Activated CD4-positive, alpha-beta T cell treated with anti-CD3 and anti-CD28 coated beads, Interleukin-2, Interleukin-4, amounts not matched to agents 100 ng/mL and 50 ng/mL, durations not matched to agents 16 hours and 8 hours (primary cell): ENCODE data around the gene PCED1B.

ENCODE experiments used
- DNase-seq: peaks from one replicate; pipeline ENCODE4 v3.0.0-alpha.2; 2020; ENCODE audit warnings: low spot score

PCED1B gene

GRCh38 chr12:47067771-47068431 is 11.5 kb upstream of the PCED1B start:
- DNase-seq, result no peak

GRCh38 chr12:47068539-47068938 is 10.9 kb upstream of the PCED1B start:
- no peak for DNase-seq

GRCh38 chr12:47070310-47070709 is 9.1 kb upstream of the PCED1B start:
- no peak for DNase-seq

DNA sequence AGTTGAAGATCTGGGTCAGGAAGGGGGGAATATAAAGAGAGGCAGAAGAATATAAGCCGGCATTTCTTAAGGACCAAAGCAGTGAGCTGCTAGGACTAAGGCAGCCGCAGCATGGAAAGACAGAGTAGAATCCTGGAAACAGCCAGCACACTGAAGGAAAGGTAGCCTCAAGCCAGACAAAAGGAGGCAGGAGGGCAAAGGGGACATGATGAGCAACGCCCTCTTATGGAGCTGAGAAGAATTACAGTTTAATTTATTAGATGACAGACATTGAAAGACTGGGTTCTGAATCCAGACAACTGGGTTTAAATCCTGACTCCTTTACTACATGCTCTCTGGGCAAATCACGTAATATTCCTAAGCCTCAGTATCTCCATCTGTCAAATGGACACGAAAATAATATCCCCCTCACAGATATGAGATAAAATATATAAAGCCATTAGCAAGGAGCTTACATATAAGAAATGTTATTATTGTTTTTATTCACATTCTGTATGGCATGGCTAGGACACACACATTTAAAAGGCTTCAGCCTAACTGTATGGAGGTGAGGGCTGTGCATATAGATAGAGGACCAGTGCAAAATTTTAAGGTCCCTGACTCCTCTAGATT is 8.1 kb upstream of the PCED1B start:
- no peak for DNase-seq

- no peak for DNase-seq
Measured at GRCh38 chr12:47073951-47074350, 5.5 kb upstream of the PCED1B start.

- DNase-seq, result no peak
Measured at GRCh38 chr12:47074757-47075156, 4.7 kb upstream of the PCED1B start.

- no peak for DNase-seq
Measured at GRCh38 chr12:47075192-47076084, 4.0 kb upstream of the PCED1B start.

- no peak for DNase-seq
Measured at GRCh38 chr12:47077206-47078085, 2.0 kb upstream of the PCED1B start.

DNA sequence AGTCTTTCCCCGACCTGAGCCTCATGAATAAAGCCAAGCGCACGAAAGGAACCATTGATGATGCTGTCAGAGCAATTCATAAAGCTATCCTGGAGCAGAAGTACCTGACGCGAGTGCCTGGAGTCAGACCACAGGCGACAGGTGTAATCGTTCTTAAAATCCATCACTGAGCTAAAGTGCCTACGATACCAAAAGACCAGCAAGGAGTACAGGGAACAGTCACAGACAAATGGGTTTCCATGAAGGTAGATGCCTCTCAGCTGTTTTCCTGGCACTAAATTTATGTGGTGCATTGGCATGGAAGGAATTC is 1.4 kb upstream of the PCED1B start:
- DNase-seq, result no peak

GRCh38 chr12:47078733-47079467 is 521 bp upstream of the PCED1B start:
- peak; percentile 30 for DNase-seq

DNA sequence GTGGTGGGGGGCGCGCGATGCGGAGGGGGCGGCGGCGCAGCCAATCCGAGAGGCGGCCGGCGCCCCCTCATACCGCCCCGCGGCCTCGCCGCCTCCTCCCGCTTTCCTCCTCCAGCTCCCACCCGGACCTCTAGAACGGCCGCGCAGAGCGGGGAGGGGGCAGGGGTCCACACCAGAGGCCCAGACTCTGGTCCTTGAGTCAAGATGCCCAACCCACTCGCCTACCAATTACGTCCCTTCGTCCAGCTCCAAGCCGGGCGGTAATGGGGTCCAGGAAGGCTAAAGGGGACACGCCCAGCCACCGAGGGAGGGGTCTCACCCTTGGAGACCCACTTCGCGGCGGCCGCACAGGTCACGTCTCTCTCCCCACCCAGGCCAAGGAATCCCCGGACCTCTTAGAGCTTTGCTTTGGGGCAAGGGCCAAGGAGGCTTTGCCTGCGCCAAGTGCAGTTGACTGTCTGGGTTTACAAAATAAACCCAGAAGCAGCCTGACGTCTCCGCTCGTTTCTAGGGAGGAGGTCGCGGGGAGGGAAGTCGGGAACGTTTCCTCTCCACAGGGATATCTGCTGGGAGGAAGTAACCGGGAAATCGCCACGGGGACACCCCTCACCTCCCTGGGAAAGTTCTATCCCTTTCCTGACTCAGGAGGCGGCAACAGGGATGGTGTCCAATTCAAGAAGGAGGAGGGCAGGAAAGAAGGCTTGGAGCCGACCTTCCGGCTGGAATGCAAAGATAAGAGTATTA is 732 bp downstream of the PCED1B start:
- DNase-seq, result no peak

DNA sequence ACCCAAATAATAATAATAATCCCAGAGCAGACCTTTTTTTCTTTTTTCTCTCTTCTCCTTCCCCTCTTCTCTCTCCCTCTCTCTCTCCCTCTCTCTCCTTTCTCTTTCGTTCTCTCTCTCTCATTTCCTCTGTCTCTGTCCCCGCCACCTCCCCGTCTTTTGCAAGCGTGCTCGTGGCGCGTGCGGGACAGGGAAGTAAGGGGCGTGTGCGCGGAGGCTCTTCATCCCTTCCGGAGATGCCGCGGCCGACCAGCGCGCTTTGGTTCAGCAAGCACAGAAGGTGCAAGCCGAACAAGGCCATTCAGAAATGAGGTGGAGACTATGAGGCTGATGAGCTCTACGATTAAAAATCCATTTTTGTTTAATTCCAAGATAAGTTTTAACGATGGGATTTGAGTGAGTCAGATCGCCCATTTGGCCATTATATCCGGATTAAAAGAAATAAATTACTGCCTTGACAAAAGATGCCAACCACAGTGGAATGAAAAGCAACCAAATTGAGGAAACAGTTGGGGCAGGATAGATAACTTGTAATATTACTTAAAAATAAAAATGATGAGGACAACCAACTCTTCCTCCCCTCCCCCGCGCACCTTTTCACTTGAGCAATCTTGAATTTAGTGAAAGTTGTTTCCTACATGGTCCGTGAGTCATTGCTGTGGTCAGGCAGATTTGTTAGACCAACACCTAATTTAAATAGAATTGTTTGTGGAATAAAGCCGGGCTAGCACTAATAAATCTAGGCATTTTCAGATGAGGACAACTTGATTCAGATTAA is 1.5 kb downstream of the PCED1B start:
- DNase-seq, result peak; percentile 63

DNA sequence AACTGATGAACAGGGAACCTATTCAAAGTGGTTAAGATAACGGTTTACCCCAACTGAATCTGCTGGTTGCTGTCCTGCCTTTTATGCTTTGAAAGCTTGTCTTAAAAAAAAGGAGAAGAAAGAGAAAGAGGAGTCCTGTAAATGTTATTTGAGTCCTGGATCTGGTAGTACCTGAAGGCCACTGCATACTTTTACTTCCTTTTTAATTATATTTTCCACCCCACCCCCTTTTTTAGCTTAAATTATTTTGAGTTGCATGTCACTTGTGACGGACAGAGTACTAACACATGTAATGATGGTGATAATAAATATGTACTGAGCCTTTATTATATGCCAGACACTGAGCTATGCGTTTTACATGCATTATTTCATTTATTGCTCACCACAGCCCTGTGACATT is 2.9 kb downstream of the PCED1B start:
- no peak for DNase-seq

DNA sequence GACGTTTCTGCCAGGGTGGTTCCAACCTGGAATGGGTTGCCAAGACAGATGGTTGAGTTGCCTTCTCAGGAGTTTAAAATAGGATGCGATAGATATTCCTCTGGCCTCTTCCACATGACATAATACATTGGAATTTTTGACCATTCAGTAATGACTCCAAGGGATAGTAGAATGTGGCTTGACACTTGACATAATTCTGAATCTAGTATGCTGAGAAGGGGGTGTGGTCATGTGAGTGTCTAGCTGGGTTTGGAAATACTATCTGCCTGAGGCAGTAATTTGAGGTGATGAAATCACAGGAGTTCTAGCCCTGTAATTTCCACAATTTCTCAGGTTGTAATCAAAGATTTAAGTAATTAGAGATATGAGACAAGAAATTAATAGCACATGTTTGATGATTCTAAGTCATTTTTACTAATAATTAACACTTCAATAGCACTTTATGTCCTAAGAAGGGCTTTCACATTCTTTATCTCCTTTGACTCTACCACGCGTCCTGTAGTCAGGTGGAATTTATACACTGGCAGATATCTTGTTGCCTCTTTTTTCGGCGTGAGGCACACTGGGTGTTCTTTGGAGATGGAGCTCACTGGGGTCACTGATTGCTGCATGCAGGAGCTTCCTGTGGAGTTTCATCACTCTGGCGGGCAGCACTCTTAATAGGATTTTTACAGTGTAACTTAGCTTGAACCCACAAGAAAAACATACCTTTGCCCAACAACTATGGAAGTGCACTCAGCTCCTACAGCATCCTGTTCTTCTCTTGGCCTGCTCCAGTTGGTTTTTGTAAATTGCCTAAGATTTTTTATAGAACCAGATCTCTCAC is 3.6 kb downstream of the PCED1B start:
- no peak for DNase-seq

DNA sequence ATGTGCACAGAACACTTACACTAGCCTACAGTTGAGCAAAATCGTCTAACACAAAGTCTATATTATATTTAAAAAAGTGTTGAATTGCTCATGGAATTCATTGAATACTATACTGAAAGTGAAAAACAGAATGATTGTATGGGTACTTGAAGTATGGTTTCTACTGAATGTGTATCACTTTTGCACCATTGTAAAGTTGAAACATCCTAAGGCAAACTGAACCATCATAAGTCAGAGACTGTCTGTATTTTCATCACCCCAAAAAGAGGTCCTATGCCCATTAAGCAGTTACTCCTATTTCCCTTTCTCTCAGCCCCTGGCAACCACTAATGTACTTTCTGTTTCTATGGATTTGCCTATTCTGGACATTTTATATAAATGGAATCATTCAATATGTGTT is 4.8 kb downstream of the PCED1B start:
- DNase-seq, result no peak

GRCh38 chr12:47085815-47086252 is 6.4 kb downstream of the PCED1B start:
- DNase-seq, result peak; percentile 77

DNA sequence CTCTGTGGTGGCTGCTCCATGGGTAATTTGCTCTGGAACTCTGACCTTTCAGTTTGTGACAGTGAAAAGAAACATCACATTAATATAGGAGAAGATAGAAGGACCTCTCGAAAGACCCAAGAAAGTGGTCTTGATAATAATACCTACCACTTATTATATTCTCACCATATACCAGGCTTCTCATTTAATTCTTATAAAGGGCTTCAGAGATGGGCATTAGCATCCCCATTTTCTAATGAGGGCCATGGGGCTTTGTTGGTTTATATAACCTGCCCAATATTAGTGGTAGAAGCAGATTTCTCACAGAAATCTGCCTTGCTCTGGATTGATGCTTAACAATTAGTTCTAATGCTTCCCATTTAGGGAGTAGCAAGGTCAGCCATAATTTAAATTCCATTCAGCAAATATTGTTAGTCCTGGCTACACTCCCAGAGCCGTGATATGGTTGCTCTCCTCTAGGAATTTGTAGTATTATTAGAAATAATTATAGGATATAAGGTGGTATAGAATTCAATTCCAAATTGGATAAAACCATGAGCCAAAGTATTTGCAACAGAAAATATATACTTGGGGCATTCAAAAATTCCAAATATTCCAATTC is 7.8 kb downstream of the PCED1B start:
- DNase-seq, result no peak
